ENCODE measurements around the gene ERI3. TPM values are rescaled to one million over a fixed set of nuclear protein-coding genes. Genes with fewer than 3 reads are reported as not detected.

Gene ERI3
- total and polyA plus RNA-seq, 10 of the 15 experiments (the other 5 are each of a cell fraction or from before 2014, with no cell fraction given): 20.6 to 90.4 (median 41.2) TPM

DNA sequence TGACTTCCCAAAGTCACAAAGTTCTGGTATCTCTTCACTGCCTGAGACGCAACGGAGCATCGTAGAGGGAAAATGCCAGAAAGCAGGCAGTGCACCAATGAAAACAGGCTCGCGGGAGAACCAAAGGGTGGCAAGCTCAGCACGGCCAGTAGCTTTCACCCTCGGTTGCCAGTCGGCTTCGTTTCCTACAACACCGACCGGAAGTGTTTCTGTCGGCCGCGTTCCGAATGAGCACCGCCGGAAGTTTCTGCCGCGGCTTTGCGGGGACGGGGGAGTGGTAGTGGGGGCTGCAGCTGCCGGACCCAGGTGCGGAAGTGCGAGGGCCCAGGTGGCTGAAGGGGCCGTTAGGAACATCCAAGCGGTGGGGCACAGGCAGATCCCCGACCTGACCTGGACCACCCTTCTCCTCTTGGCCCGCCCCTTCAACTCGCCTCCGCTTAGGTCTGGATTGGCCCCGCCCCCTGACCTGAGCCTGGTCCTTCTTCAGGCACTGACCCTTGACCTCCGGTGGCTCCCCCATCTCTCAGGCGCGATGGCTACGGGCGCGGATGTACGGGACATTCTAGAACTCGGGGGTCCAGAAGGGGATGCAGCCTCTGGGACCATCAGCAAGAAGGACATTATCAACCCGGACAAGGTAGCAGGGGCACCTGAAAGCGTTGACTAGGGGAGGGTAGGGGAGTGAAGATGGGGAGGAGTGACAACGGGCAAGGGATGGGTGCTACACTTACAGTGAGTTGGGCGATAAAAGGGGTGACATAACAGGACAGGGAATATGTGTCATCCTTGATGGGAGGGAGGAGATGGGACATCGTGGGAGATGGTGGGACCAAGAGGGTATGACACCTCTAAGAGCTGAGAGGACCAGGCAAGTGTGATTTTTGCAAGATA is 141.6 kb downstream of the ERI3 start, which contains the start of gene DMAP1 (continued):
- TF ChIP-seq, protein P1, sequence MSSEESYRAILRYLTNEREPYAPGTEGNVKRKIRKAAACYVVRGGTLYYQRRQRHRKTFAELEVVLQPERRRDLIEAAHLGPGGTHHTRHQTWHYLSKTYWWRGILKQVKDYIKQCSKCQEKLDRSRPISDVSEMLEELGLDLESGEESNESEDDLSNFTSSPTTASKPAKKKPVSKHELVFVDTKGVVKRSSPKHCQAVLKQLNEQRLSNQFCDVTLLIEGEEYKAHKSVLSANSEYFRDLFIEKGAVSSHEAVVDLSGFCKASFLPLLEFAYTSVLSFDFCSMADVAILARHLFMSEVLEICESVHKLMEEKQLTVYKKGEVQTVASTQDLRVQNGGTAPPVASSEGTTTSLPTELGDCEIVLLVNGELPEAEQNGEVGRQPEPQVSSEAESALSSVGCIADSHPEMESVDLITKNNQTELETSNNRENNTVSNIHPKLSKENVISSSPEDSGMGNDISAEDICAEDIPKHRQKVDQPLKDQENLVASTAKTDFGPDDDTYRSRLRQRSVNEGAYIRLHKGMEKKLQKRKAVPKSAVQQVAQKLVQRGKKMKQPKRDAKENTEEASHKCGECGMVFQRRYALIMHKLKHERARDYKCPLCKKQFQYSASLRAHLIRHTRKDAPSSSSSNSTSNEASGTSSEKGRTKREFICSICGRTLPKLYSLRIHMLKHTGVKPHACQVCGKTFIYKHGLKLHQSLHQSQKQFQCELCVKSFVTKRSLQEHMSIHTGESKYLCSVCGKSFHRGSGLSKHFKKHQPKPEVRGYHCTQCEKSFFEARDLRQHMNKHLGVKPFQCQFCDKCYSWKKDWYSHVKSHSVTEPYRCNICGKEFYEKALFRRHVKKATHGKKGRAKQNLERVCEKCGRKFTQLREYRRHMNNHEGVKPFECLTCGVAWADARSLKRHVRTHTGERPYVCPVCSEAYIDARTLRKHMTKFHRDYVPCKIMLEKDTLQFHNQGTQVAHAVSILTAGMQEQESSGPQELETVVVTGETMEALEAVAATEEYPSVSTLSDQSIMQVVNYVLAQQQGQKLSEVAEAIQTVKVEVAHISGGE (CRISPR knock-in tag; IDR thresholded peaks at IDR 0.05): peak; percentile 100
- TF ChIP-seq, protein P2, sequence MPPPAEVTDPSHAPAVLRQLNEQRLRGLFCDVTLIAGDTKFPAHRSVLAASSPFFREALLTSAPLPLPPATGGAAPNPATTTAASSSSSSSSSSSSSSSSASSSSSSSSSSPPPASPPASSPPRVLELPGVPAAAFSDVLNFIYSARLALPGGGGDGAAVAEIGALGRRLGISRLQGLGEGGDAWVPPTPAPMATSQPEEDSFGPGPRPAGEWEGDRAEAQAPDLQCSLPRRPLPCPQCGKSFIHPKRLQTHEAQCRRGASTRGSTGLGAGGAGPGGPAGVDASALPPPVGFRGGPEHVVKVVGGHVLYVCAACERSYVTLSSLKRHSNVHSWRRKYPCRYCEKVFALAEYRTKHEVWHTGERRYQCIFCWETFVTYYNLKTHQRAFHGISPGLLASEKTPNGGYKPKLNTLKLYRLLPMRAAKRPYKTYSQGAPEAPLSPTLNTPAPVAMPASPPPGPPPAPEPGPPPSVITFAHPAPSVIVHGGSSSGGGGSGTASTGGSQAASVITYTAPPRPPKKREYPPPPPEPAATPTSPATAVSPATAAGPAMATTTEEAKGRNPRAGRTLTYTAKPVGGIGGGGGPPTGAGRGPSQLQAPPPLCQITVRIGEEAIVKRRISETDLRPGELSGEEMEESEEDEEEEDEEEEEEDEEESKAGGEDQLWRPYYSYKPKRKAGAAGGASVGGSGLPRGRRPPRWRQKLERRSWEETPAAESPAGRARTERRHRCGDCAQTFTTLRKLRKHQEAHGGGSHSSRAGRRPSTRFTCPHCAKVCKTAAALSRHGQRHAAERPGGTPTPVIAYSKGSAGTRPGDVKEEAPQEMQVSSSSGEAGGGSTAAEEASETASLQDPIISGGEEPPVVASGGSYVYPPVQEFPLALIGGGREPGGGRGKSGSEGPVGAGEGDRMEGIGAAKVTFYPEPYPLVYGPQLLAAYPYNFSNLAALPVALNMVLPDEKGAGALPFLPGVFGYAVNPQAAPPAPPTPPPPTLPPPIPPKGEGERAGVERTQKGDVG (CRISPR knock-in tag; IDR thresholded peaks at IDR 0.05): no peak
- TF ChIP-seq EP300 (IDR thresholded peaks at IDR 0.05; ENCODE audit: borderline replicate concordance in 1 of 2, control insufficient read depth in 1 of 2, low read depth in 2 of 2, low read length in 2 of 2): no peak
- TF ChIP-seq BCL11A (IDR thresholded peaks at IDR 0.05; ENCODE audit: low read depth, low read length): 0 out of 2 replicates have a peak, but pooled peaks have one; percentile 5
- TF ChIP-seq CHD4 (IDR thresholded peaks at IDR 0.05): no peak
- TF ChIP-seq, protein P3, sequence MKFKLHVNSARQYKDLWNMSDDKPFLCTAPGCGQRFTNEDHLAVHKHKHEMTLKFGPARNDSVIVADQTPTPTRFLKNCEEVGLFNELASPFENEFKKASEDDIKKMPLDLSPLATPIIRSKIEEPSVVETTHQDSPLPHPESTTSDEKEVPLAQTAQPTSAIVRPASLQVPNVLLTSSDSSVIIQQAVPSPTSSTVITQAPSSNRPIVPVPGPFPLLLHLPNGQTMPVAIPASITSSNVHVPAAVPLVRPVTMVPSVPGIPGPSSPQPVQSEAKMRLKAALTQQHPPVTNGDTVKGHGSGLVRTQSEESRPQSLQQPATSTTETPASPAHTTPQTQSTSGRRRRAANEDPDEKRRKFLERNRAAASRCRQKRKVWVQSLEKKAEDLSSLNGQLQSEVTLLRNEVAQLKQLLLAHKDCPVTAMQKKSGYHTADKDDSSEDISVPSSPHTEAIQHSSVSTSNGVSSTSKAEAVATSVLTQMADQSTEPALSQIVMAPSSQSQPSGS (IDR thresholded peaks at IDR 0.05; ENCODE audit: low read length): no peak
- TF ChIP-seq SIN3A (IDR thresholded peaks at IDR 0.05; ENCODE audit: low read depth, low read length): peak; percentile 30; the same call in 1 of the 2 replicates
- TF ChIP-seq STAT3 (IDR thresholded peaks at IDR 0.05; ENCODE audit: low read depth, low read length): no peak
- peak; percentile 79 for TF ChIP-seq LARP7 (IDR thresholded peaks at IDR 0.05)
- peak; percentile 92 for TF ChIP-seq NBN (IDR thresholded peaks at IDR 0.05)
- TF ChIP-seq MYC (IDR thresholded peaks at IDR 0.05; ENCODE audit: insufficient read depth, insufficient read length, insufficient replicate concordance, low read length, severe bottlenecking): no peak
- no peak for TF ChIP-seq SUZ12 (IDR thresholded peaks at IDR 0.05; ENCODE audit: unreplicated experiment)
- TF ChIP-seq, protein P4, sequence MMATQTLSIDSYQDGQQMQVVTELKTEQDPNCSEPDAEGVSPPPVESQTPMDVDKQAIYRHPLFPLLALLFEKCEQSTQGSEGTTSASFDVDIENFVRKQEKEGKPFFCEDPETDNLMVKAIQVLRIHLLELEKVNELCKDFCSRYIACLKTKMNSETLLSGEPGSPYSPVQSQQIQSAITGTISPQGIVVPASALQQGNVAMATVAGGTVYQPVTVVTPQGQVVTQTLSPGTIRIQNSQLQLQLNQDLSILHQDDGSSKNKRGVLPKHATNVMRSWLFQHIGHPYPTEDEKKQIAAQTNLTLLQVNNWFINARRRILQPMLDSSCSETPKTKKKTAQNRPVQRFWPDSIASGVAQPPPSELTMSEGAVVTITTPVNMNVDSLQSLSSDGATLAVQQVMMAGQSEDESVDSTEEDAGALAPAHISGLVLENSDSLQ (IDR thresholded peaks at IDR 0.05): peak; percentile 88
- no peak for TF ChIP-seq YBX1 (IDR thresholded peaks at IDR 0.05)
- no peak for TF ChIP-seq FOS (IDR thresholded peaks at IDR 0.05; ENCODE audit: borderline replicate concordance, extremely low read depth, insufficient read length)
- peak; percentile 83 for TF ChIP-seq IRF4 (IDR thresholded peaks at IDR 0.05; ENCODE audit: low read depth, low read length)

Measured in GM12878 (cell line).